ENCODE measurements around the gene ANXA1.

ANXA1 gene

GRCh38 chr9:73215249-73215648, 63.6 kb downstream of the ANXA1 start:
- DNase-seq, result no peak

DNA sequence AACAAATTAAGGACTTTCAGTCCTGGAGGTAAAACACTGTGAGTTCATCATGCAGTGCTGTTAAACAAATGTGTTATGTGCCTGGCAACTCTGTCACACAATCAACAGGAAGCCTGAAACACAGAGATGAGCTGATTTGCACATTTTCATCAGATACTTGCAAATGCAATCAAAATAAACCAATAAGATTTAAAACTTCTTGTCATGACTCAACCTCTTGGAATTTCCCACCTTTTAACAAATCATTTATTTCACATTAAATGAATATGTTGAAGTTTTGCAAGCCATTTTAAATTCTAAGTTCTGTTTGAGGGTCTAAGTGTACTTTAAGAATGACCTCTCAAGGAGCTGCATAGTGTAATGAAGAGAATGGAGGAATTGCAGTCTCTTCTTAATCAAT, 64.4 kb downstream of the ANXA1 start:
- DNase-seq, result no peak
